GM12878 (cell line): ENCODE measurements around the gene TMCC2. TPM values are rescaled to one million over a fixed set of nuclear protein-coding genes. Genes with fewer than 3 reads are reported as not detected.

Experiments used
- ATAC-seq: fragments of 200-7000 bp; cut with Tn5 transposase; 3 replicates; pipeline ENCODE4 v1.9.1; 2020; ENCODE audit warnings: mild to moderate bottlenecking, moderate library complexity
- BruUV-seq: library from RNA; stranded (reverse); fragments of 400-500 nt; replicated peaks from 2 replicates; lab custom pipeline; 2021; lab: Mats Ljungman, UMichigan
- CTCF ChIA-PET: fragments of 300-600 bp; sonication (Branson Sonifier 250); formaldehyde crosslinking; extraction: SDS; loops from one replicate; lab custom pipeline; 2021; ENCODE audit warnings: inconsistent platforms; lab: Yijun Ruan, JAX
- POLR2A ChIA-PET: fragments of 350-600 bp; formaldehyde crosslinking; extraction: SDS; loops from one replicate; lab custom pipeline; 2021; ENCODE audit warnings: inconsistent platforms; lab: Charles Lee
- RAD21 ChIA-PET: fragments of 300-600 bp; sonication (Branson Sonifier 250); formaldehyde crosslinking; loops from one replicate; lab custom pipeline; 2023; ENCODE audit warnings: antibody characterized with exemption; ENCODE audit not compliant: unreplicated experiment; lab: Charles Lee
- SMC1A ChIA-PET: fragments of 300-600 bp; sonication (Branson Sonifier 250); formaldehyde crosslinking; loops from one replicate; lab custom pipeline; 2023; ENCODE audit not compliant: unreplicated experiment, uncharacterized antibody; lab: Charles Lee
- DNase-seq: peaks from one replicate; pipeline ENCODE4 v3.0.0-alpha.2; 2011; ENCODE audit warnings: low read depth, low spot score
- FAIRE-seq: peaks from 3 replicates; lab custom pipeline; 2011; peaks lifted over from hg19 to GRCh38; lab: Jason Lieb, UNC
- H2AFZ ChIP-seq: 2 replicates; pipeline ENCODE4 v1.6.0; 2011; ENCODE audit warnings: low read depth, low read length, control low read depth; ENCODE audit not compliant: control insufficient read depth
- H3K27ac ChIP-seq: 2 replicates; pipeline ENCODE4 v1.5.1; 2011; ENCODE audit warnings: control low read depth; ENCODE audit not compliant: control insufficient read depth, insufficient read depth
- H3K27me3 ChIP-seq, 2 experiments: replicated peaks in 1 of 2; 2 replicates each; pipeline versions ENCODE4 v1.6.0 to v1.6.1; 2011; ENCODE audit warnings: low read length in 1 of 2; ENCODE audit not compliant: control insufficient read depth in 2 of 2, insufficient read depth in 2 of 2
- H3K36me3 ChIP-seq, 2 experiments: 2 replicates each; pipeline ENCODE4 v1.5.1; 2011; ENCODE audit warnings: low read length in 1 of 2; ENCODE audit not compliant: control insufficient read depth in 2 of 2, insufficient read depth in 2 of 2
- H3K4me1 ChIP-seq: 2 replicates; pipeline ENCODE4 v1.6.1; 2011; ENCODE audit warnings: mild to moderate bottlenecking, low read length, moderate library complexity, mixed read lengths; ENCODE audit not compliant: control insufficient read depth, insufficient read depth
- H3K4me2 ChIP-seq: 2 replicates; pipeline ENCODE4 v1.6.0; 2011; ENCODE audit warnings: control low read depth; ENCODE audit not compliant: control insufficient read depth, insufficient read depth
- H3K4me3 ChIP-seq: fragments of 200-600 bp; sonication (generic); 2 replicates; pipeline ENCODE4 v1.5.1; 2016
- H3K79me2 ChIP-seq: 2 replicates; pipeline ENCODE4 v1.6.0; 2011; ENCODE audit warnings: low read length; ENCODE audit not compliant: control insufficient read depth, insufficient read depth
- H3K9ac ChIP-seq: 2 replicates; pipeline ENCODE4 v1.8.0; 2011; ENCODE audit warnings: low read length, control low read depth, mixed read lengths; ENCODE audit not compliant: control insufficient read depth, insufficient read depth
- H3K9me3 ChIP-seq: replicated peaks from 3 replicates; pipeline ENCODE4 v1.5.1; 2011; ENCODE audit warnings: mild to moderate bottlenecking, low read length; ENCODE audit not compliant: control insufficient read depth, insufficient read depth
- H4K20me1 ChIP-seq: 2 replicates; pipeline ENCODE4 v1.6.0; 2011; ENCODE audit not compliant: control insufficient read depth, insufficient read depth
- CUX1 ChIP-seq: IDR thresholded peaks from 2 replicates; pipeline ENCODE4 v1.6.1; 2012; ENCODE audit warnings: improper control_type of control experiment, low read depth, low read length; ENCODE audit not compliant: insufficient replicate concordance
- SPI1 ChIP-seq: IDR thresholded peaks from 2 replicates; pipeline ENCODE4 v1.6.1; 2011; ENCODE audit warnings: low read depth, mild to moderate bottlenecking, low read length, moderate library complexity, borderline replicate concordance; ENCODE audit not compliant: insufficient read depth
- TAF1 ChIP-seq: IDR thresholded peaks from 2 replicates; pipeline ENCODE4 v1.6.1; 2011; ENCODE audit warnings: mild to moderate bottlenecking, low read depth, low read length, borderline replicate concordance
- WGBS: methylation state at CpG from one replicate; pipeline ENCODE4 v1.1.6; 2016; ENCODE audit warnings: low lambda C conversion rate; ENCODE audit not compliant: insufficient replicate concordance, insufficient coverage; ENCODE audit errors: missing lambda C conversion rate; 5-methylcytosine and 5-hydroxymethylcytosine counted together
- in situ Hi-C: fragments of 300-500 bp; cut with MboI; formaldehyde crosslinking; loops from 9 replicates; pipeline ENCODE4 v1.14.3; 2018; ENCODE audit warnings: mixed read lengths
- intact Hi-C: fragments of 100-400 bp; cut with micrococcal nuclease; formaldehyde crosslinking; loops from one replicate; pipeline ENCODE4 v1.14.2; 2022; ENCODE audit not compliant: unreplicated experiment
- polyA plus RNA-seq, 11 experiments: library from polyadenylated mRNA; depleted of rRNA in 4 of 11; unstranded in 6 of 11; stranded (reverse) in 5 of 11; fragments of >200 nt; fragmentation: Nextera tagmentation in 4 of 11; fragmentation: Illumina TruSeq in 1 of 11; extraction: Ambion mirVana in 4 of 11; extraction: Trizol in 1 of 11; gene quantifications; 1 replicate in 1 of 11; 2 replicates in 10 of 11; pipeline versions ENCODE4 v1.2.1 to v1.2.3, GENCODE V29; 2011 to 2016; ENCODE audit warnings: inconsistent platforms in 2 of 11, missing spikeins in 2 of 11, low read depth in 1 of 11
- total RNA-seq, 4 experiments: library from RNA; depleted of rRNA in 3 of 4; stranded (reverse); fragments of >200 nt in 3 of 4; fragmentation: Illumina TruSeq in 1 of 4; extraction: Trizol in 1 of 4; gene quantifications; 2 replicates each; pipeline versions ENCODE4 v1.2.1 to v1.2.3, GENCODE V29; 2013 to 2021

TMCC2 gene
- total and polyA plus RNA-seq, 10 of the 15 experiments (the other 5 are each of a cell fraction or from before 2014, with no cell fraction given) = 0.06 to 2.3 (median 0.76) TPM

GRCh38 chr1:205188596-205188995 lies 39.1 kb upstream of the TMCC2 start (continued):
- no peak for TF ChIP-seq CUX1

- TF ChIP-seq SPI1 (peak; percentile 10; the same call in 1 of the 2 replicates), TAF1 (no peak)
- H3K4me2 ChIP-seq = no peak overlapping the region
- H3K79me2 ChIP-seq = no peaks in the 10 kb centered on the region
- H3K36me3 ChIP-seq = no peaks in the 10 kb centered on the region
- ChIA-PET POLR2A (interaction anchor here (1.1 kb wide), 1 partner anchor 23 kb away, joined by 3 read pairs; the partner anchor contains the start of gene DSTYK), SMC1A (interaction anchor here (1.4 to 1.6 kb wide), 2 partner anchors 10 to 41 kb away, joined by 4 to 6 read pairs; no protein-coding TSS in a partner anchor), CTCF (interaction anchor here (1.4 to 2.5 kb wide), 2 partner anchors 10 to 14 kb away, joined by 4 to 5 read pairs; no protein-coding TSS in a partner anchor), RAD21 (interaction anchor here (1.1 kb wide), 1 partner anchor 71 kb away, joined by 3 read pairs; no protein-coding TSS in a partner anchor)
- no TSS peak for BruUV-seq
- no peak overlapping the region for H3K4me3 ChIP-seq
- no peaks in the 10 kb centered on the region for H3K27me3 ChIP-seq
- H3K27ac ChIP-seq = no peak overlapping the region
- 38% methylated on average over 2 of the region's 2 CpGs for WGBS
- FAIRE-seq (no peak), DNase-seq (no peak), ATAC-seq (no peak)
- H3K9me3 ChIP-seq = no peaks in the 10 kb centered on the region
- intact Hi-C loops (no loop called here), in situ Hi-C loops (no loop called here)
- no peaks in the 10 kb centered on the region for H4K20me1 ChIP-seq
- no peak overlapping the region for H2AFZ ChIP-seq
- H3K4me1 ChIP-seq = no peaks in the 10 kb centered on the region
- H3K9ac ChIP-seq = no peak overlapping the region
Observed at GRCh38 chr1:205189131-205189530, 38.6 kb upstream of the TMCC2 start.
